ACC112 (cell line): ENCODE data around the gene SLC2A13.

Experiments used
- H2AFZ ChIP-seq: fragments of 200-600 bp; sonication (generic); one replicate; pipeline ENCODE4 v1.6.0; 2017; ENCODE audit warnings: antibody characterized with exemption, low read length; ENCODE audit not compliant: unreplicated experiment
- H3K27ac ChIP-seq: fragments of 200-600 bp; sonication (generic); 2 replicates; pipeline ENCODE4 v1.5.1; 2014; ENCODE audit warnings: low read depth, mild to moderate bottlenecking, antibody characterized with exemption, low read length, moderate library complexity
- H3K27me3 ChIP-seq: fragments of 200-600 bp; sonication (generic); 2 replicates; pipeline ENCODE4 v1.6.1; 2014; ENCODE audit warnings: mild to moderate bottlenecking, antibody characterized with exemption, low read length, moderate library complexity, mixed read lengths; ENCODE audit not compliant: insufficient read depth
- H3K36me3 ChIP-seq: fragments of 200-600 bp; sonication (generic); 2 replicates; pipeline ENCODE4 v1.6.1; 2016; ENCODE audit warnings: mild to moderate bottlenecking, antibody characterized with exemption, low read length, moderate library complexity, mixed read lengths; ENCODE audit not compliant: insufficient read depth
- H3K4me1 ChIP-seq: fragments of 200-600 bp; sonication (generic); one replicate; pipeline ENCODE4 v1.6.1; 2016; ENCODE audit warnings: low read length, mixed read lengths; ENCODE audit not compliant: insufficient read depth, unreplicated experiment, control insufficient read depth
- H3K4me3 ChIP-seq: fragments of 200-600 bp; sonication (generic); 2 replicates; pipeline ENCODE4 v1.5.1; 2014; ENCODE audit warnings: mild to moderate bottlenecking, low read depth, low read length
- H3K79me2 ChIP-seq: fragments of 200-600 bp; sonication (generic); one replicate; pipeline ENCODE4 v1.6.0; 2016; ENCODE audit warnings: low read length; ENCODE audit not compliant: control insufficient read depth, unreplicated experiment, insufficient read depth

The SLC2A13 gene

GRCh38 chr12:40000884-40001283 is 105.0 kb downstream of the SLC2A13 start:
- Histone ChIP-seq H2AFZ (no peak overlapping the region), H3K79me2 (no peaks in the 10 kb centered on the region), H3K27ac (no peak overlapping the region), H3K4me1 (no peaks in the 10 kb centered on the region), H3K36me3 (0 out of 2 replicates have a peak, but pooled peaks cover 4% of the 10 kb centered on the region), H3K27me3 (no peaks in the 10 kb centered on the region), H3K4me3 (no peak overlapping the region)

GRCh38 chr12:39993268-39993667 is 112.6 kb downstream of the SLC2A13 start:
- no peaks in the 10 kb centered on the region for H3K79me2 ChIP-seq
- H3K4me3 ChIP-seq: no peak overlapping the region
- H3K4me1 ChIP-seq: no peaks in the 10 kb centered on the region
- H2AFZ ChIP-seq: no peak overlapping the region
- no peak overlapping the region for H3K27ac ChIP-seq
- H3K36me3 ChIP-seq: no peaks in the 10 kb centered on the region
- no peaks in the 10 kb centered on the region for H3K27me3 ChIP-seq

DNA sequence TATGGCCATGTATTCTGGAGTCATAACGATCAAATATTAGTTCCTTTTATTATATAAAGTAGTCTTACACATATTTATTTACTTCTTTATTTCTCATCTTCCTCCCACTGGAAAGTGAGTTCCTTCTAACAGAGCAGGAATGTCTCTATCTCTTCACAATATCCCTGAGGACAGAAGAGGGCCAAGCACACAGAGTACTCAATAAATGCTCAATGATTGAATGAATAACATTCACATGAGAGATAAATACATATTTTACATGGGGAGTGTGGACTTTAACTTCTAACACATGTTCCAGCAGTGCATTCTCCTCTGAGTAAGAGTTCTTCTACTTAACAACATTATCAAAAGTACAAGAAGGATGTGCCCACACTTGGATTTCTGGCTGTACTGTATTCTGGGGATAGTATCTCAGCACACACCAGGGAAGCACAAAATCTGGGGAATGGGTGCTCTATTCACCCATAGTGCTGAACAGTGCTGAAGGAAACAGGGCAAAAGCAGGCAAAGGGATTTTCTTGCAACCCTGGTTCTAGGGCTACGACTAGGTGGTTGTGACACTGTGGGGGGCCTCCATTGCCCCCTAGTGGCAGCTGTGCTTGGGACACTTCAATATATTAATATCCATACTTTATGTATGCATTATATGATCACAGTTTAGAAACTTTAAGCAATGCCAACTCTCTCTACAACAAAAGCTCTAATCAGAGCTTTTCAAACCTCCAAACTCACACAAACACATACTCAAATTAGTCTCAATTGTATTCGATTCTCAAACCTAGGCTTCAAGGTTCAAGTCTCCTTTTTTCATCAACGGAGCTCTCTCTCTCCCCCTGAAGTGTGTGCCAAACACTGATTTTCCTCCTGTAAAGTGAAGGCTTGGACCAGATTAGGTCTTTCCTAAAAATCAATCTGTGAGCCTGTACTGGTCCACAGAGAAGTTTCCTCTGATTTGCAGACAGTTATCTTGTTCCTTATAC is 115.5 kb downstream of the SLC2A13 start:
- Histone ChIP-seq H3K4me3 (no peak overlapping the region), H3K27ac (no peak overlapping the region), H2AFZ (no peak overlapping the region), H3K4me1 (no peaks in the 10 kb centered on the region), H3K79me2 (no peaks in the 10 kb centered on the region), H3K27me3 (no peaks in the 10 kb centered on the region), H3K36me3 (no peaks in the 10 kb centered on the region)

- H2AFZ ChIP-seq: no peak overlapping the region
- no peaks in the 10 kb centered on the region for H3K27me3 ChIP-seq
- no peaks in the 10 kb centered on the region for H3K4me1 ChIP-seq
- no peak overlapping the region for H3K27ac ChIP-seq
- no peaks in the 10 kb centered on the region for H3K79me2 ChIP-seq
- no peaks in the 10 kb centered on the region for H3K36me3 ChIP-seq
- no peak overlapping the region for H3K4me3 ChIP-seq
These were observed 116.4 kb downstream of the SLC2A13 start for GRCh38 chr12:39989501-39989900.

DNA sequence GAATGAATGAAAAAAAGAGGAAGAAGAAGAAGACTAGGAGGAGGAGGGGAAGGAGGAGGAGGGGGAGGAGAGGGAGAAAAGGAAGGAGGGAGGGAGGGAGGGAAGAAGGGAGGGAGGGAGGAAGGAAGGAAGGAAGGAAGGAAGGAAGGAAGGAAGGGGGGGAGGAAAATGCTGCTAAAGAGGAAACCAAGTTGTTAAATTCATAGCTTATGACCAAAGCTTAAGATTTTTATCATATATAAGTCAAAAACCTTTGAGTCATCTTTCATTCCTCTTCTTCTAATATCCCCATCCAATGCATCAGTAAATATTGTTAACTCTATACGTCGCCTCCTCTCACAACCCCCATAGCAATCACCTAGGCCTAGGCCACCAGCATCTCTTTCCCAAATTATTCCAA is 117.3 kb downstream of the SLC2A13 start:
- H3K4me1 ChIP-seq: no peaks in the 10 kb centered on the region
- no peak overlapping the region for H3K4me3 ChIP-seq
- H3K27me3 ChIP-seq: no peaks in the 10 kb centered on the region
- no peak overlapping the region for H3K27ac ChIP-seq
- no peaks in the 10 kb centered on the region for H3K79me2 ChIP-seq
- H3K36me3 ChIP-seq: no peaks in the 10 kb centered on the region
- H2AFZ ChIP-seq: no peak overlapping the region

GRCh38 chr12:39986674-39987073 is 119.2 kb downstream of the SLC2A13 start:
- Histone ChIP-seq H3K4me3 (no peak overlapping the region), H3K27ac (no peak overlapping the region), H3K27me3 (no peaks in the 10 kb centered on the region), H2AFZ (no peak overlapping the region), H3K4me1 (no peaks in the 10 kb centered on the region), H3K36me3 (no peaks in the 10 kb centered on the region), H3K79me2 (no peaks in the 10 kb centered on the region)

GRCh38 chr12:39984670-39985069 is 121.2 kb downstream of the SLC2A13 start:
- H3K79me2 ChIP-seq: no peaks in the 10 kb centered on the region
- H3K27me3 ChIP-seq: no peaks in the 10 kb centered on the region
- H3K4me3 ChIP-seq: no peak overlapping the region
- H3K4me1 ChIP-seq: no peaks in the 10 kb centered on the region
- no peak overlapping the region for H3K27ac ChIP-seq
- H3K36me3 ChIP-seq: no peaks in the 10 kb centered on the region
- no peak overlapping the region for H2AFZ ChIP-seq

DNA sequence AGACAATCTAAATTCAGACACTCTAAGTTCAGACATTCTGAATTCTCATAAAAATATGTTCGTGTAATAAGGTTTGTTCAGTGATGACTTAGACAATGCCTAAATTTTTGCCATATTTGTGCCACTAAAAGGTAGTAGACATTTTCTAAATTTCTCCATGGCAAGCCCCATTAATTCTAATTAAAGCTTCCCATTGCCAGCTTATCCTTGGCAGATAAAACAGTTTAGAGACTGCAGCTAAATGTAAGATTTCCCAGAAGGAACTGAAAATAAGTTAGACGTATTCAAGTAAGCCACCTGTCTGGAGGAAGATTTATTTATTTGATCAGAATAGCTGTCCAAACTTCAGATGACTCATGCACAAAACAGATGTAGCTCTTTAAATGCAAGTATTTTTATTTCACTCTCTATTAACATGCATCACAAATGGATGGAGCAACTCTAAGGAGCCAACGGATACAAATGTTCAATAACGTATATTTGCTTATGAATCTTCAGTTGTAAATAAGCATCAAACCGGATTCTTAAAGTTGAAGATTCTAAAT is 130.4 kb downstream of the SLC2A13 start:
- Histone ChIP-seq H3K4me1 (peaks cover 3% of the 10 kb centered on the region), H2AFZ (no peak overlapping the region), H3K36me3 (no peaks in the 10 kb centered on the region), H3K27ac (no peak overlapping the region), H3K27me3 (no peaks in the 10 kb centered on the region), H3K79me2 (no peaks in the 10 kb centered on the region), H3K4me3 (no peak overlapping the region)

DNA sequence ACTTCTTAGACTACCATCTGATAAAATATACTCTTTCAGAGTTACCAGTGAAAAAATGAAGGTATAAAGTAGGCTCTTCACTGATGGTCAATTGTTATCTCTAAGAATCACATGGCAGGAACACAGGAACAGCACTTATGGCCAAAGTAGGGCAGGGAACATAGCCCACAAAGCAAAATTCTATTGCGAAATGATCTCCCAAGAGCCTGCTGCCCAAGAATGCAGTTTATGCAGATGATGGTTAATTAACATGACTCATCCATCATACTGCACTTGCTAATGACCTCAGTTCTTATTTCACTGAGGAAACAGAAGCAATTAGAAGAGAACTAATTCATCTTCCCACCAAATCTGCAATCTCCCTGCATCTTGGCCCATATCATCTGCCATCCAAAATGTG is 133.8 kb downstream of the SLC2A13 start:
- Histone ChIP-seq H3K36me3 (no peaks in the 10 kb centered on the region), H3K27me3 (no peaks in the 10 kb centered on the region), H2AFZ (no peak overlapping the region), H3K4me1 (peaks cover 3% of the 10 kb centered on the region), H3K4me3 (no peak overlapping the region), H3K27ac (no peak overlapping the region), H3K79me2 (no peaks in the 10 kb centered on the region)

- Histone ChIP-seq H2AFZ (no peak overlapping the region), H3K36me3 (no peaks in the 10 kb centered on the region), H3K4me3 (no peak overlapping the region), H3K4me1 (peaks cover 3% of the 10 kb centered on the region), H3K27ac (no peak overlapping the region), H3K27me3 (no peaks in the 10 kb centered on the region), H3K79me2 (no peaks in the 10 kb centered on the region)
These were observed 134.5 kb downstream of the SLC2A13 start for GRCh38 chr12:39971348-39971747.

- no peaks in the 10 kb centered on the region for H3K79me2 ChIP-seq
- no peak overlapping the region for H3K4me3 ChIP-seq
- no peaks in the 10 kb centered on the region for H3K36me3 ChIP-seq
- no peak overlapping the region for H3K27ac ChIP-seq
- H3K27me3 ChIP-seq: no peaks in the 10 kb centered on the region
- H2AFZ ChIP-seq: no peak overlapping the region
- H3K4me1 ChIP-seq: no peaks in the 10 kb centered on the region
These were observed 139.2 kb downstream of the SLC2A13 start for GRCh38 chr12:39966721-39967120.
